ENCODE data around the gene BMPR1B. TPM values are rescaled to one million over a fixed set of nuclear protein-coding genes. Genes with fewer than 3 reads are reported as not detected.
"Not testable (repeated sequence)": the region's sequence is repeated elsewhere in the genome, so short reads cannot be mapped to it uniquely, and the experiment has no call there.

The BMPR1B gene
- total RNA-seq, 2 experiments from 2014 or later = not detected

DNA sequence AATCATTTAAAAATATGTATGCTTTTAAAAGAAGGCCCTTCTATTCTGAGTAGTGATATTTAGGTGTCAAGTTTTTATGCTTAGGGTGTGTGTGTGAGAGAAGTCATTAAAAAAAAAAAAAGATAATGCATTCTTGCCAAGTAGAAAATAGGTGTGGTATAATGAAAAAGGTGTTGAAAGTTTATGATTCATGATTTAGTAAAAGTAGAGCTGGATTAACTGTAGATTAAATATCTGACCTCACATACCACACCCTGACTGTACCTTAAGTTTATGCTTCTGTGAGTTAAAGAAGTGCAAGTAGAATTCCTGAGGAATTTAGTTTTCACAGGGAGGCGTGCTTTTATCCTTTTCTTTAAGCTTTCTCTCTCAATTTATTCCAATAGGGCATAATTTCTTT is 71.1 kb downstream of the BMPR1B start:
- DNase-seq (no peak), ATAC-seq (ENCODE audit: low read depth) (no peak)
- POLR2A ChIA-PET = no interaction called here
- Mint-ChIP-seq H3K27ac (no peak overlapping the region), H3K9me3 (no peaks in the 10 kb centered on the region), H3K36me3 (no peaks in the 10 kb centered on the region), H3K4me1 (peaks cover 1% of the 10 kb centered on the region), H3K27me3 (no peaks in the 10 kb centered on the region), H3K4me3 (no peak overlapping the region)

DNA sequence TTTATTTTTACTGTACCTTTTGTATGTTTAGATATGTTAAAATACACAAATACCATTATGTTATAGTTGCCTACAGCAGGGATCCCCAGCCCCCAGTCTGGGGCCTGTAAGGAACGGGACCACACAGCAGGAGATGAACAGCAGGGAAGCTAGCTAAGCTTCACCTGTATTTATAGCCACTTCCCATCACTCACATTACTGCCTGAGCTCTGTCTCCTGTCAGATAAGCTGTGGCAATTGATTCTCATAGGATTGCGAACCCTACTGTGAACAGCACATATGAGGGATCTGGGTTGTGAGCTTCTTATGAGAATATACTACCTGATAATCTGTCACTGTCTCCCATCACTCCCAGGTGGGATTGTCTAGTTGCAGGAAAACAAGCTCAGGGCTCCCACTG is 73.9 kb downstream of the BMPR1B start:
- ATAC-seq (ENCODE audit: low read depth) (no peak), DNase-seq (no peak)
- no peak overlapping the region for H3K4me3 Mint-ChIP-seq
- H3K27me3 Mint-ChIP-seq = no peaks in the 10 kb centered on the region
- H3K27ac Mint-ChIP-seq = no peak overlapping the region
- H3K36me3 Mint-ChIP-seq = no peaks in the 10 kb centered on the region
- POLR2A ChIA-PET = no interaction called here
- no peaks in the 10 kb centered on the region for H3K4me1 Mint-ChIP-seq
- no peaks in the 10 kb centered on the region for H3K9me3 Mint-ChIP-seq

DNA sequence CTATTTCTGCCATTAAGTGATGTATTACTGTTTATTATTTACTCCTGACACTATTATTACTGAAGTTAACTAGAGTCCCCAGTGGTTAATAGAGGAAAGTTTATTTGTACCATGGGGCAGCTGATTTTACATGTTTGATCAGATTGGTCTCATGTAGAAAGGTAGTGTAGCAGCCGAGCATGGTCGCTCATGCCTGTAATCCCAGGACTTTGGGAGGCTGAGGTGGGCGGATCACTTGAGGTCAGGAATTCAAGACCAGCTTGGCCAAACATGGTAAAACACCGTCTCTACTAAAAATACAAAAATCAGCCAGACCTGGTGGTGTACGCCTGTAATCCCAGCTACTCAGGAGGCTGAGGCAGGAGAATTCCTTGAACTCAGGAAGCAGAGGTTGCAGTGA is 74.6 kb downstream of the BMPR1B start:
- H3K4me3 Mint-ChIP-seq; H3K27me3 Mint-ChIP-seq; H3K27ac Mint-ChIP-seq; H3K9me3 Mint-ChIP-seq; POLR2A ChIA-PET; DNase-seq; ATAC-seq (ENCODE audit: low read depth); H3K4me1 Mint-ChIP-seq; H3K36me3 Mint-ChIP-seq: not testable (repeated sequence)

DNA sequence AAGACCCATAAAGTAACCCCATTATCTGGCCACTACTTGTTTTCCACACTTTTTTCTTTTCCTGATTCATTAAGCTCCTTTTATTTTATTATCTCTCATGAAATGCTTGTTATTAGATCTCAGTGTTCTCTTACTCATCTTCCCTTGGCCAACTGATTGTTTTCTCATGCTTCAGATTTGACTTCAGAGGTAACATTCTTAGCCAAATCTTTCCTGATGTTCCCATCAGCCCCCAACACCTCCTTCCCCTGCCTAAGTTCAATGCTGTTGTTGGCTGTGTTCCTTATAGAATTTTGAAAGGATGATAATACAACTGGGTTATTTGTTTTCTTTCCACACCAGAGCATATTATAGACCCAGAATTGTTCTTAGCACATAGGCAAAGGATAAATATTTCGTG is 75.6 kb downstream of the BMPR1B start:
- Mint-ChIP-seq H3K27me3 (no peaks in the 10 kb centered on the region), H3K4me1 (no peaks in the 10 kb centered on the region), H3K9me3 (no peaks in the 10 kb centered on the region), H3K4me3 (no peak overlapping the region), H3K27ac (no peak overlapping the region), H3K36me3 (no peaks in the 10 kb centered on the region)
- DNase-seq (no peak), ATAC-seq (ENCODE audit: low read depth) (no peak)
- POLR2A ChIA-PET = no interaction called here

DNA sequence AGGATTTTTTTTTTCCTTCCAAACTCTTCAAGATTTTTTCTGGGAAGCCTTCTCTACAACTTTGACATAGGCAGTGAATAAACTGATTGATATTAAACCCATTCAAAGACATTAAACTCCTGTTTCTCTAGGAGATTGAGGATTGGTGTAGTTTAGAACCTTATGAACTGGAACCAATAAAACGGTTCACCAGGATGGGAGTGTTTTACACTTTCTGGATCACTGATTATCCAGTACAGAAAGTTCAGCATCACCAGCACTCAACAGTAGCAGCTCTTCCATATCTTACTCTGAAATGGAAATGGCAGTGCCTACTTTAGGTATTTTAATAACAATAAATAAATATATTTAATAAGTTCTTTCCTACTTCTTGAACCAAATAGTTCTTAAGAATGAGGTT is 76.7 kb downstream of the BMPR1B start:
- H3K27ac Mint-ChIP-seq = no peak overlapping the region
- H3K27me3 Mint-ChIP-seq = no peaks in the 10 kb centered on the region
- H3K4me1 Mint-ChIP-seq = no peaks in the 10 kb centered on the region
- H3K36me3 Mint-ChIP-seq = no peaks in the 10 kb centered on the region
- no peaks in the 10 kb centered on the region for H3K9me3 Mint-ChIP-seq
- ATAC-seq (ENCODE audit: low read depth) (no peak), DNase-seq (no peak)
- no peak overlapping the region for H3K4me3 Mint-ChIP-seq
- POLR2A ChIA-PET = interaction anchor here (0.7 kb wide), 1 partner anchor 235 kb away, joined by 3 read pairs; no protein-coding TSS in a partner anchor

DNA sequence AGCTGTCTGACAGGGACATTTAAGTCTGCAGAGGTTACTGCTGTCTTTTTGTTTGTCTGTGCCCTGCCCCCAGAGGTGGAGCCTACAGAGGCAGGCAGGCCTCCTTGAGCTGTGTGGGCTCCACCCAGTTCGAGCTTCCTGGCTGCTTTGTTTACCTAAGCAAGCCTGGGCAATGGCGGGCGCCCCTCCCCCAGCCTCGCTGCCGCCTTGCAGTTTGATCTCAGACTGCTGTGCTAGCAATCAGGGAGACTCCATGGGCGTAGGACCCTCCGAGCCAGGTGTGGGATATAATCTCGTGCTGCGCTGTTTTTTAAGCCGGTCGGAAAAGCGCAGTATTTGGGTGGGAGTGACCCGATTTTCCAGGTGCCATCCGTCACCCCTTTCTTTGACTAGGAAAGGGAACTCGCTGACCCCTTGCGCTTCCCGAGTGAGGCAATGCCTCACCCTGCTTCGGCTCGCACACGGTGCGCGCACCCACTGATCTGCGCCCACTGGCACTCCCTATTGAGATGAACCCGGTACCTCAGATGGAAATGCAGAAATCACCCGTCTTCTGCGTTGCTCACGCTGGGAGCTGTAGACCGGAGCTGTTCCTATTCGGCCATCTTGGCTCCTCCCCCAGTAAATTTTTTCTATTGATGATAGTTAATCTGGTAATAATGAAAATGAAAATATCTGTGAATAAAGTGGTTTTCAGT is 83.6 kb downstream of the BMPR1B start:
- ATAC-seq (ENCODE audit: low read depth); H3K4me1 Mint-ChIP-seq; H3K4me3 Mint-ChIP-seq; H3K36me3 Mint-ChIP-seq; POLR2A ChIA-PET; H3K27me3 Mint-ChIP-seq; H3K9me3 Mint-ChIP-seq; H3K27ac Mint-ChIP-seq; DNase-seq: not testable (repeated sequence)

DNA sequence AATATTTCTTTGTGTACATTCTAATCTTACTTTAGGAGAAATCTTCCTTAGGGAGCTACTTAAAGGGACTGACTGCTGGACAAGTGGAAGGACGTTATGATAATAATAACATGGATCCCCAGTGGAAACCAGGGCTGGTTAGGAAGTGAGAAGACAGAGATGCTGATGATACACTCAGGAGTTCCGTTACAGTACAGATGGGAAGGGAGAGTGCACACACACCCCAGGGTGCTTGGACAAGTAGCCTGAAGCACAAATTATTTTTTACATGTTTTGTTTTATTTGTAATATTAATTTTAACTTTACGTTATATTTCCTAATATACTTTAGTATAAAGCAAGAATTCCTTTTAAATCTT is 84.1 kb downstream of the BMPR1B start:
- no peaks in the 10 kb centered on the region for H3K4me1 Mint-ChIP-seq
- no peaks in the 10 kb centered on the region for H3K36me3 Mint-ChIP-seq
- H3K4me3 Mint-ChIP-seq = no peak overlapping the region
- POLR2A ChIA-PET = no interaction called here
- H3K9me3 Mint-ChIP-seq = no peaks in the 10 kb centered on the region
- no peak for ATAC-seq (ENCODE audit: low read depth)
- no peaks in the 10 kb centered on the region for H3K27me3 Mint-ChIP-seq
- no peak for DNase-seq
- H3K27ac Mint-ChIP-seq = no peak overlapping the region

DNA sequence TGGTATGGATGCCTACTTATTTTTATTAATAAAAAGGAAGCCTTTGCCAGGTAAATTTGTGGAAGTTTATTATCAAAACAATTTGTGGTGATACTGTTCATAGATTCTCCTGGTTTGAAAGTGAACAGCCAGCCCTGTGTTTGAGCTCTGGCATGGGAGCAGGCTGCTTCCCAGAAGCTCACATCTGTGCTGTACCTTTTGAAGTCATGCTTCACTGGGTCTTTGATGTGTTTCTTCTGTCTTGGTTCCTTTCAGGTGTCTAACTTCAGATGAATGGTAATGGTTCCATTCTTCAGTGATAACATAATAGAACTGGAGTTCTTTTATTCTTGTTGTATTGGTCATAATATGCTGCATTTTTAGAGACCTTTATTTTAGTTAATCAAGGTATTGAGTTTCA is 85.5 kb downstream of the BMPR1B start:
- ATAC-seq (ENCODE audit: low read depth) = no peak
- Mint-ChIP-seq H3K9me3 (no peaks in the 10 kb centered on the region), H3K4me3 (no peak overlapping the region), H3K4me1 (no peaks in the 10 kb centered on the region), H3K27ac (no peak overlapping the region), H3K27me3 (no peaks in the 10 kb centered on the region), H3K36me3 (no peaks in the 10 kb centered on the region)
- DNase-seq = no peak
- POLR2A ChIA-PET = no interaction called here

DNA sequence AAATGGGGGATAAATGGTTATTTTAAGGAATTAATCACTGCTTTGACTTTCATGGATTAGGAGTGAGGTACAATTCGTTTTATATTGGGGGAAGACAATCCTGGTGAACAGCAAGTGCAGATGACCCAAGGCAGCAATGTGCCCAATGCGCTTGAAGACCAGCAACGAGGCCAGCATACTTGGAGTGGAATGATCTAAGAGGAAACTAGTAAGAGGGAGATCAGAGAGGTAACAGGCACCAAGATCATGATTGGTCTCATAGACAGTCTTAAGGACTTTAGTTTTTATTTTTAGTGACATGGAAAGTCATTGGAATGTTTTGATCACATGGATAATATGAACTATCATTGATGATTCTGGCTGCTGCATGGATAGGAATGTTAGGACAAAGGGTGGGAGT is 90.6 kb downstream of the BMPR1B start:
- H3K27ac Mint-ChIP-seq = no peak overlapping the region
- POLR2A ChIA-PET = no interaction called here
- H3K36me3 Mint-ChIP-seq = no peaks in the 10 kb centered on the region
- ATAC-seq (ENCODE audit: low read depth) = no peak
- no peaks in the 10 kb centered on the region for H3K27me3 Mint-ChIP-seq
- no peaks in the 10 kb centered on the region for H3K4me1 Mint-ChIP-seq
- no peak for DNase-seq
- no peak overlapping the region for H3K4me3 Mint-ChIP-seq
- H3K9me3 Mint-ChIP-seq = no peaks in the 10 kb centered on the region

DNA sequence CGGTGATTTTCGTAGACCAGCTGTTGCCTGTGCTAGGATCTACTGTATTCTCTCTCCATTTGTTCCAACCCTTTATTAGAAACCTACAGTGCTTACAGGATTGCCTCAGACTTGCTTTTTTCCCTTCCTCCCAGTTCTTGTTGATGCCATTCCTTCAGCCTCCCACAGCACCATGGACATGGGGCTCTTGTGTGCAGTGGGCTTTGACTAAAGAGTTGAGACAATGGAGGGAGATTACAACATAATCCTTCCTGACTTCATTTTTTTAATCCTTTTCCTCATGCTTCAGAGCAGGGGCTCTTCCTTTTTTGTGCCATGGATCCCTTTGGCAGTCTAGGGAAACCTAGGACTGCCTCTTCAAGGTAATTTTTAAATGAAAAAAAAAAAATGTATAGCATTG is 92.1 kb downstream of the BMPR1B start:
- POLR2A ChIA-PET = no interaction called here
- Mint-ChIP-seq H3K4me3 (no peak overlapping the region), H3K9me3 (no peaks in the 10 kb centered on the region), H3K36me3 (no peaks in the 10 kb centered on the region), H3K4me1 (no peaks in the 10 kb centered on the region), H3K27ac (no peak overlapping the region), H3K27me3 (no peaks in the 10 kb centered on the region)
- no peak for ATAC-seq (ENCODE audit: low read depth)
- DNase-seq = no peak

DNA sequence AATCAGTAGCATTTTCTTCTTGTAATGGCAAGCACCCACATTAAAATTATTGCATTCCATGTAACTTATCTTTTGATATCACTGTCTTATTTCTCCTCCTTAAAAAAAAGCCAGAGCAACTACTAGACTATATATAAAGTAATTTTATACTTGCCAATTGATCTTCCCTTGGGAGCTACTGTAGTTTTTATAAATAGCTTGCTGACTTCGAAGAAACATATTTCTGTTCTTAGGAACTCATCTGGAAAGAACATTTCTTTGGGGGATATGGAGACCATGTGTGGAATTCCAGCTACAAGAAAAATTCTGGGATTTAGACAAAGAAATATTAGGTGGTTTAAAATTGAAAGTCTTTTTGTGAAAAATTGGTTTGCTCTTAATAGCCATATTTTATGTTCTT is 94.9 kb downstream of the BMPR1B start:
- H3K4me1 Mint-ChIP-seq = no peaks in the 10 kb centered on the region
- DNase-seq (no peak), ATAC-seq (ENCODE audit: low read depth) (no peak)
- H3K27me3 Mint-ChIP-seq = no peaks in the 10 kb centered on the region
- POLR2A ChIA-PET = no interaction called here
- no peak overlapping the region for H3K27ac Mint-ChIP-seq
- no peaks in the 10 kb centered on the region for H3K9me3 Mint-ChIP-seq
- H3K4me3 Mint-ChIP-seq = no peak overlapping the region
- H3K36me3 Mint-ChIP-seq = no peaks in the 10 kb centered on the region

DNA sequence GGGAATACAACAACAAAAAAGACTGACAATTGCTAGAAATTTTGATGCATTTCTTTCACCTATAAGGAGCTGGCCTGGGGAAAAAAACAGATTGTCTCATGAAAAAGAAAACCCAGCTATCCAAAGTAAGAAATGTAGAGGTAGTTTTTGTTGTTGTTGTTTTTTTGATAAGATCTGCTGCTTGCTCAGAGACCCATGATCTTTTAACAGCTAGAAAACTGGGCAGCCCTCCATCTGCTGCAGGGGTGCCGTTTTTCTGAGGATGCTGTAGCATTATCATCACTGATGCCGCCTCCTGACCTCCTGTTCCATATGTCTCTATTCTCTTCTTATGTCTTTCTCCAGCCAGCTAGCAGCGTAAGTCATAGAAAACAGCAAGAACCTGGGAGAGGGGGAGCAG is 98.3 kb downstream of the BMPR1B start:
- POLR2A ChIA-PET = no interaction called here
- DNase-seq (no peak), ATAC-seq (ENCODE audit: low read depth) (no peak)
- Mint-ChIP-seq H3K36me3 (no peaks in the 10 kb centered on the region), H3K9me3 (no peaks in the 10 kb centered on the region), H3K4me1 (no peaks in the 10 kb centered on the region), H3K27ac (no peak overlapping the region), H3K27me3 (no peaks in the 10 kb centered on the region), H3K4me3 (no peak overlapping the region)

DNA sequence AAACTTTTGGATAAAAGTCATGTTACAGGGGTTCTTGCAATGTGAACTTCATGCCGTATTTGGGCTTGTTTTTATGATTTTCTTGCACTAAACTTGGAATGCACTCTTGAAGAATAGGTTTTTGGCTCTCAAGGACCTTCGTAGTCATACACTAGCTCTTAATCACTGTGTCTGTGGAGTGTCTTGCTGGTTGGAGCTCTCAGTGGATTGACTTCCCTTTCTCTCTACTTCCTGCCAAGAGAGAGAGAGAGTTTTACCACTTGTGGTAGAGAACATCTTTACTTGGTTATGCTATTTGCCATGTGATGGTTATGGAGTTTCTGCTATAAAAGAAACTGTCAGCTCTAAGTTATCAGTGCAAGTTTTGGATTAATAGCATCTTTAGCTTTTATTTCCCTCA is 112.4 kb downstream of the BMPR1B start:
- Mint-ChIP-seq H3K4me3 (no peak overlapping the region), H3K9me3 (no peaks in the 10 kb centered on the region), H3K27me3 (no peaks in the 10 kb centered on the region), H3K4me1 (no peaks in the 10 kb centered on the region), H3K27ac (no peak overlapping the region), H3K36me3 (no peaks in the 10 kb centered on the region)
- ATAC-seq (ENCODE audit: low read depth) = no peak
- DNase-seq = no peak
- POLR2A ChIA-PET = no interaction called here

DNA sequence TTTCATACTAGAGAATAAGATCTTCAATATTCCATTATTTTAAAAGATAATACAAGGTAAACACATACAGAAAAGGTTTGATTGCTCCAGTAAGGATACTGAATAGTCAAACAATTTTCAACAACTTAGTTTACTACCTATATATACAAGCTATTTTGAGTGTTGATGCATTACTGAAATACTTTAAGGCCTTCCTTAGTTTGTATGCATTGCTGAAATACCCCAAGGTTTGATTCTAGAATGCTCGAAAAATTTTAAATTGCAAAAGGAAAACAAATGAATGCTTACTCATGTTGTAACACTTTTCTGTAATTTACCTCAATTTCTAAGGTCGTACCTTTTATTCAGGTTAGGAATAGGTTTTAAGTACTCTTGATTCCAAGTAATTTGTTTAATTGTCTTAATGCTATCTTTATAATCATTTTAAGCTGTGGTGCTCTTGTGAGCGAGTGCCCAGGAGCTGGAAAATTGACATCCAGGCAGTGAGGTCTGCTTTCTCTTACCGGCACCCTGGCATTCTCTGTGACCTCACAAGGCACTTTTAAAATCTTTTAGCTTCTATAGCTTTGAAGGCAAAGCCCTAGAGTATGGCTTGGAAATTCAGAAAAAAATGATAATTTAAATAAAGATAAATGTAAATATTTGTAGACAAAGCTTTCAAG is 114.0 kb downstream of the BMPR1B start:
- H3K4me3 Mint-ChIP-seq = no peak overlapping the region
- H3K27me3 Mint-ChIP-seq = no peaks in the 10 kb centered on the region
- ATAC-seq (ENCODE audit: low read depth) (no peak), DNase-seq (no peak)
- no peaks in the 10 kb centered on the region for H3K36me3 Mint-ChIP-seq
- POLR2A ChIA-PET = no interaction called here
- no peaks in the 10 kb centered on the region for H3K4me1 Mint-ChIP-seq
- no peaks in the 10 kb centered on the region for H3K9me3 Mint-ChIP-seq
- H3K27ac Mint-ChIP-seq = no peak overlapping the region

DNA sequence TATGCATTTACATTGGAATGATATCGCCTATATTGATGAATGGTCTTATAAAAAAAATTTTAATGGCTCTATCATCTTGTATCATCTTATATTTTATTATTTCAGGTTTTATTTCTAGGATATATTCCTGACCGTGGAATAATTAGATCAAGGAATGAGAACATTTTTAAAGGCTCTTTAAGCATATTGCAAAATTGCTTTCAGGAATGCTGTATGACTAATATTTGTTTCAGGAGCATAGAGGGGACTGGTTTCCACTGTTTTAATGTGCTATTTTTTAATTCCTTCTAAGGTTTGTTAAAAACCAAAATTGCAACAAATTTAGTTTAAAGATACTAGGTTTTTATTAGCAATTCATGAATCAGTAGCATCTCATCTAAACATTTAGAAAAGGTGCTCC is 120.2 kb downstream of the BMPR1B start:
- DNase-seq (no peak), ATAC-seq (ENCODE audit: low read depth) (no peak)
- POLR2A ChIA-PET = no interaction called here
- Mint-ChIP-seq H3K27me3 (no peaks in the 10 kb centered on the region), H3K27ac (no peak overlapping the region), H3K4me3 (no peak overlapping the region), H3K4me1 (no peaks in the 10 kb centered on the region), H3K9me3 (no peaks in the 10 kb centered on the region), H3K36me3 (no peaks in the 10 kb centered on the region)

Data from activated naive CD8-positive, alpha-beta T cell treated with anti-CD3 and anti-CD28 coated beads, Interleukin-2, amount 10 ng/mL, durations not matched to agents 7 days and 5 days (primary cell).